Osteocyte (in vitro differentiated cells): Measurements from ENCODE around the gene STRIP1. TPM values are rescaled to one million over a fixed set of nuclear protein-coding genes. Genes with fewer than 3 reads are reported as not detected.

Source experiments
- DNase-seq: peaks from one replicate; pipeline ENCODE4 v3.0.0; 2021; ENCODE audit warnings: mixed read lengths; ENCODE audit not compliant: unreplicated experiment; ENCODE audit errors: extremely low spot score
- H3K27ac Mint-ChIP-seq: one replicate; pipeline ENCODE4 v1.8.0; 2021; ENCODE audit warnings: mild to moderate bottlenecking, mixed read lengths; ENCODE audit not compliant: unreplicated experiment
- H3K27me3 Mint-ChIP-seq: one replicate; pipeline ENCODE4 v1.8.0; 2021; ENCODE audit warnings: mixed read lengths; ENCODE audit not compliant: unreplicated experiment
- H3K36me3 Mint-ChIP-seq: one replicate; pipeline ENCODE4 v1.8.0; 2021; ENCODE audit warnings: mixed read lengths; ENCODE audit not compliant: unreplicated experiment
- H3K4me1 Mint-ChIP-seq: one replicate; pipeline ENCODE4 v1.8.0; 2021; ENCODE audit warnings: mixed read lengths; ENCODE audit not compliant: unreplicated experiment
- H3K4me3 Mint-ChIP-seq: one replicate; pipeline ENCODE4 v1.8.0; 2021; ENCODE audit warnings: mild to moderate bottlenecking, moderate library complexity, mixed read lengths; ENCODE audit not compliant: unreplicated experiment
- H3K9me3 Mint-ChIP-seq: one replicate; pipeline ENCODE4 v1.8.0; 2021; ENCODE audit warnings: mixed read lengths; ENCODE audit not compliant: unreplicated experiment
- CTCF ChIP-seq: fragments of 200-600 bp; sonication (generic); IDR thresholded peaks from 2 replicates; pipeline ENCODE4 v1.5.0; 2021; ENCODE audit warnings: antibody characterized with exemption, mild to moderate bottlenecking, moderate library complexity
- total RNA-seq: library from RNA; stranded (reverse); gene quantifications from 2 replicates; pipeline ENCODE4 v1.2.1, GENCODE V29; 2021

Gene STRIP1
- total RNA-seq, 1 donor from 2014 or later: 55.7 TPM

- no peak overlapping the region for H3K4me3 Mint-ChIP-seq
- H3K9me3 Mint-ChIP-seq: no peaks in the 10 kb centered on the region
- TF ChIP-seq CTCF: no peak
- no peak for DNase-seq
- peaks cover 48% of the 10 kb centered on the region for H3K4me1 Mint-ChIP-seq
- peaks cover 5% of the 10 kb centered on the region for H3K36me3 Mint-ChIP-seq
- peak overlapping the region; percentile 31 for H3K27ac Mint-ChIP-seq
- no peaks in the 10 kb centered on the region for H3K27me3 Mint-ChIP-seq
These were observed 44.7 kb upstream of the STRIP1 start for GRCh38 chr1:109989506-109990301.

GRCh38 chr1:109990302-109990653, 44.1 kb upstream of the STRIP1 start:
- Mint-ChIP-seq H3K27ac (peak overlapping the region; percentile 31), H3K4me1 (peaks cover 47% of the 10 kb centered on the region), H3K36me3 (peaks cover 6% of the 10 kb centered on the region), H3K9me3 (no peaks in the 10 kb centered on the region), H3K27me3 (no peaks in the 10 kb centered on the region), H3K4me3 (no peak overlapping the region)
- no peak for TF ChIP-seq CTCF
- no peak for DNase-seq

- DNase-seq: no peak
- Mint-ChIP-seq H3K4me1 (peaks cover 36% of the 10 kb centered on the region), H3K9me3 (no peaks in the 10 kb centered on the region)
These were observed 43.0 kb upstream of the STRIP1 start for GRCh38 chr1:109991400-109991925.

GRCh38 chr1:109993885-109994284, 40.5 kb upstream of the STRIP1 start:
- peaks cover 3% of the 10 kb centered on the region for H3K36me3 Mint-ChIP-seq
- H3K27ac Mint-ChIP-seq: no peak overlapping the region
- no peak overlapping the region for H3K4me3 Mint-ChIP-seq
- H3K27me3 Mint-ChIP-seq: no peaks in the 10 kb centered on the region
- H3K9me3 Mint-ChIP-seq: no peaks in the 10 kb centered on the region
- no peak for TF ChIP-seq CTCF
- peaks cover 22% of the 10 kb centered on the region for H3K4me1 Mint-ChIP-seq
- DNase-seq: no peak

More at GRCh38 chr1:109991400-109991925, 43.0 kb upstream of the STRIP1 start:
- no peak overlapping the region for H3K27ac Mint-ChIP-seq
- H3K36me3 Mint-ChIP-seq: peaks cover 9% of the 10 kb centered on the region
- H3K4me3 Mint-ChIP-seq: no peak overlapping the region
- no peaks in the 10 kb centered on the region for H3K27me3 Mint-ChIP-seq
- TF ChIP-seq CTCF: no peak

GRCh38 chr1:109994654-109995053, 39.8 kb upstream of the STRIP1 start:
- DNase-seq: no peak
- no peaks in the 10 kb centered on the region for H3K9me3 Mint-ChIP-seq
- peaks cover 3% of the 10 kb centered on the region for H3K36me3 Mint-ChIP-seq
- H3K27me3 Mint-ChIP-seq: no peaks in the 10 kb centered on the region
- no peak overlapping the region for H3K4me3 Mint-ChIP-seq
- no peak overlapping the region for H3K27ac Mint-ChIP-seq
- peaks cover 24% of the 10 kb centered on the region for H3K4me1 Mint-ChIP-seq
- TF ChIP-seq CTCF: no peak
